Astrocyte of the cerebellum (primary cell): ENCODE results near the gene KCND1.
A peak's percentile ranks its signal among the peaks of the same experiment; 100 is the strongest.

Experiments
- DNase-seq: peaks from one replicate; pipeline ENCODE4 v3.0.0-alpha.2; 2011; ENCODE audit warnings: low read depth
- H3K4me3 ChIP-seq: 2 replicates; pipeline ENCODE4 v1.5.1; 2011; ENCODE audit warnings: mild to moderate bottlenecking, low read depth, low read length, moderate library complexity
- CTCF ChIP-seq: IDR thresholded peaks from 2 replicates; pipeline ENCODE4 v1.5.1; 2012; ENCODE audit warnings: low read length, low read depth, moderate library complexity, mild to moderate bottlenecking; ENCODE audit errors: missing control alignments
- in situ Hi-C: cut with HindIII; loops from 2 replicates; pipeline ENCODE4 v1.10.0; 2017; ENCODE audit warnings: low sequenced_read_pairs

KCND1 gene

GRCh38 chrX:48917139-48918001 lies 54.3 kb downstream of the KCND1 start:
- in situ Hi-C loops, result no loop called here
- peak overlapping the region; percentile 58 for H3K4me3 ChIP-seq
- peak; percentile 65 for DNase-seq
- TF ChIP-seq CTCF, result peak; percentile 91

DNA sequence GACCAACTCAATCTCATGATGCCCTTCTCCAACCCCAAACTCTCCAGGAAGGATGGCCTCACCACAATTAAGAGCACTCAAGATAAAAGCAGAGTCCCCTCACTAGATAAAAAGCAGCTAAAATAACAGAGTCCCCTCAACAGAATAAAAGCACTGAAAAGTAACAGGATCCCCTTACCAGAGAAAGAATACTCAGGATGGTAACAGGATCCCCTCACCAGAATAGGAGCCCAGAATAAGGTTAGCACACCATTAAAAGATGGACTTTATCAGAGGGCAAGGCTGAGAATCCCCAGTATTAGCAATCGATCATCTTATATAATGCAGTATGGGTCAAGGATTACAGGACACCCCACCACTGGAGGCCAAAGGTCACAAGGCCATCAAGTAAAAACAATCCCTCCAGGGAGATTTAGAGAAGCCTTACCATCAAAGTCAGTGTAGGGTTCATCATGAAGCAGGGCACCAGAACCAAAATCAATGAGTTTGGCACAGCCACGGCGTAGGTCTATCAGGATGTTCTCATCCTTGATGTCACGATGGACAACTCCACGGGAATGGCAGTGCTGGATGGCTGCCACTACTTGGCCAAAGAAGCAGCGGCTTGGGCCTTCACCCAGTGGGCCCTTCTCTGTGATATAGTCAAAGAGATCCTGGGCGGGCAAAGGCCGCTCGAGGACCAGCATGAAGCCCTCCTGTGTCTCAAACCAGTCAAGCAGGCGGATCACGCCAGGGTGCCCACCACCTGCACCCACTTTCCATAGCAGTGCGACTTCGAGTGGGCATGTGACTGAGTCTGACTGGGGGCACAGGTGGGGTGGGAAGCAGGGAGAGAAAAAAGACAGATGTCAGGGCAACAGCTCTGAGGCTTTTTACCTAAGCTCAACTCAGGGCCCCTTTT lies 56.8 kb downstream of the KCND1 start:
- H3K4me3 ChIP-seq, result no peak overlapping the region
- DNase-seq, result no peak
- in situ Hi-C loops, result no loop called here
- no peak for TF ChIP-seq CTCF

DNA sequence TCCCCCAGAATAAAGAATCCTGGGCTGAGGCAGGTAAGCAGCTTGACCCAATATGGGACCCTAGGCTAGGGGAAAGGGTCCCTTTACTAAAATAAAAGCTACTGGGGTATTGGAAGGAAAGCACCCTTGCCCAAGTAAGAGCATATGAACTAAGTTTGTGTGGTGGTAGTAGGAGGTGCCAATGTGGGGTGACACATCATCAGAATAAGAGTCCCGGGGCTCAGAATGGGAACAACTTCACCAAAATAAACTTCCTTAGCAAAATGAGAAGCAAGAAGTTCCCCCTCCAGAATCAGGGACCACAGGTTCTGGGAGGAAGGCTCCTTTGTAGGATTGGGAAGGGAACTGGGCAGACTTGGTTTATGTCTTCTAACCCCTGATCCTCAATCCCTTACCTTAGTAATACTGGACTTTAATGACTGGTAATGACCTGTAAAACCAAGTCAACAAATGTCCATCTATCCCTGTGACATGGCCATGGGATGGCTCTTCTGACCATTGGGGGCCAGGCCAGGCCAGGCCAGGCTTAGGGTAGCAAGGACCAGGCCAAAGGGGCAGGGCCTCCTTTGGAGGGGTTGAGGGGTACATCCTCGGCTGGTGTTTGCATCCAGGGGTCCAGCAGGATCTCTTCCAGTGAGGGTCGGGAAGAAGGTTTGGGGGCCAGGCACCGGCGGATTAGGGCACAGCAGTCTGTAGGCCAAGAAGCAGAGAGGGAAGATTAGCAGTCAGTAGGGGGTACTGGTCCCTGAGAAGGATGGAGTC lies 57.9 kb downstream of the KCND1 start:
- in situ Hi-C loops, result no loop called here
- no peak overlapping the region for H3K4me3 ChIP-seq
- no peak for DNase-seq
- TF ChIP-seq CTCF, result no peak

DNA sequence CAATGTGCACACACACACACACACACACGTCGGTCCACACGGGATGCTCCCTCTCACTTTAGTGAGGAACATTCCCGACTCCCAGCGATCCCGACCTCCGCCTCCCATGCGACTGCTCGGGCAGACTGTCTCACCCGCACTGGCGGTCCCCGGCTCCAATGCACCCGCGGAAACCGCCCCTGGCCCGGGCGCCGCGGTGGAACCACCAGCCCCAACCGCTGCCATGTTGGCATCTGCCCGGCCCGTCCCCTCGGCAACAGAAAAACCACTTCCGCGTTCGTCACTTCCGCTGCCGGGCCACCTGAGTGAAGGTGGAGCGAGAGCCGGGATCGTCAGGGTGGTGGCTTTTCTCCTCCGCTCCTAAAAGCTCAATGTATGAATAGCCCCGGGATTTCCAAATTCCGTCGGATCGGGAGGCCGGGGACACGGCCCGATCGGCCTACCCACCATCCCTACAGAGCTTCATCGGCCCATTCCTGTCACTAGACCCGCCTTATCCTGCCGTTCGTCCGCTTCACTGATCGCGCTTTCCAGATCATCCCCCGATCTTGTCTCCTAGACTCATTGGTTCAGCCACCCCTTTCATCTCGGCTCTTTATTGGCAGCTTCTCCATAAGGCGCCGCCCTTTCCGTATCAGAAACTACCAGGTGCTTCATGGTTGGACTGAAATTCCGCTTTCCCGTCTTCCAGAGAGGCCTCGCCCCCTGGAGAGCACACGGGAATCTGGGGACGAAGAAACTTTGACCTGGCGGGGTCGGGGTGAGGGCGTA lies 60.0 kb downstream of the KCND1 start, which contains the start of gene SLC35A2:
SLC35A2 (minus strand) TSS at position 235 of the 771 bp plus-strand sequence; CDS start at position 225, 10 bp downstream.
- TF ChIP-seq CTCF, result no peak
- H3K4me3 ChIP-seq, result peak within 1 kb of the TSS; percentile 59
- in situ Hi-C loops, result no loop called here
- no peak for DNase-seq
